Activated naive CD4-positive, alpha-beta T cell treated with anti-CD3 and anti-CD28 coated beads, Interleukin-2, amount 50 U/mL, for 72 hours (primary cell): Measurements from ENCODE around the gene SLC3A2. TPM values are rescaled to one million over a fixed set of nuclear protein-coding genes. Genes with fewer than 3 reads are reported as not detected.
"Not testable (repeated sequence)": the region's sequence is repeated elsewhere in the genome, so short reads cannot be mapped to it uniquely, and the experiment has no call there.

Experiments used
- ATAC-seq, 2 donors: fragments of 150-1000 bp; cut with Tn5 transposase; 2 replicates each; pipeline ENCODE4 v1.10.0; 2021; ENCODE audit warnings: mild to moderate bottlenecking in 2 of 2, moderate library complexity in 2 of 2
- DNase-seq, 2 donors: peaks; one replicate each; pipeline ENCODE4 v3.0.0; 2021 to 2022; ENCODE audit warnings: low spot score in 2 of 2
- H3K27ac Mint-ChIP-seq, 2 donors: one replicate each; pipeline ENCODE4 v1.8.0; 2022; ENCODE audit warnings: mild to moderate bottlenecking in 2 of 2, mixed read lengths in 2 of 2
- H3K36me3 Mint-ChIP-seq, 2 donors: one replicate each; pipeline ENCODE4 v1.8.0; 2022; ENCODE audit warnings: mixed read lengths in 2 of 2
- H3K9me3 Mint-ChIP-seq, 2 donors: one replicate each; pipeline ENCODE4 v1.8.0; 2022; ENCODE audit warnings: mixed read lengths in 2 of 2
- total RNA-seq, 2 donors: library from RNA; stranded (reverse); gene quantifications; one replicate each; pipeline ENCODE4 v1.2.3, GENCODE V29; 2022

The SLC3A2 gene
- total RNA-seq, 2 donors from 2014 or later, result 295 to 308 TPM

GRCh38 chr11:62861564-62862192 lies 19.0 kb upstream of the SLC3A2 start:
- DNase-seq, H3K9me3 Mint-ChIP-seq, ATAC-seq, H3K27ac Mint-ChIP-seq: not testable (repeated sequence)
- H3K36me3 Mint-ChIP-seq, result peaks cover 13 to 27% of the 10 kb centered on the region in 2 donors

GRCh38 chr11:62863687-62864335 lies 16.9 kb upstream of the SLC3A2 start:
- H3K27ac Mint-ChIP-seq, result no peak overlapping the region
- ATAC-seq, result no peak

GRCh38 chr11:62865635-62866034 lies 15.1 kb upstream of the SLC3A2 start:
- no peak for DNase-seq
- H3K36me3 Mint-ChIP-seq, result peaks cover 4 to 7% of the 10 kb centered on the region in 2 donors
- H3K27ac Mint-ChIP-seq, result peak overlapping the region in 1 of 2 donors; percentile 2
- no peak for ATAC-seq
- H3K9me3 Mint-ChIP-seq, result no peaks in the 10 kb centered on the region

More at GRCh38 chr11:62863687-62864335, 16.9 kb upstream of the SLC3A2 start:
- DNase-seq, result no peak
- no peaks in the 10 kb centered on the region for H3K9me3 Mint-ChIP-seq
- H3K36me3 Mint-ChIP-seq, result peaks cover 4 to 13% of the 10 kb centered on the region in 2 donors

GRCh38 chr11:62874851-62875250 lies 5.8 kb upstream of the SLC3A2 start:
- DNase-seq, result no peak
- ATAC-seq, result no peak
- H3K36me3 Mint-ChIP-seq, result peaks cover 6 to 18% of the 10 kb centered on the region in 2 donors
- H3K9me3 Mint-ChIP-seq, result no peaks in the 10 kb centered on the region
- no peak overlapping the region for H3K27ac Mint-ChIP-seq

GRCh38 chr11:62875698-62876478 lies 4.8 kb upstream of the SLC3A2 start:
- H3K27ac Mint-ChIP-seq, result no peak overlapping the region

GRCh38 chr11:62876712-62877111 lies 4.0 kb upstream of the SLC3A2 start:
- H3K9me3 Mint-ChIP-seq, result no peaks in the 10 kb centered on the region
- no peak overlapping the region for H3K27ac Mint-ChIP-seq
- ATAC-seq (no peak), DNase-seq (no peak)
- peaks cover 23 to 37% of the 10 kb centered on the region in 2 donors for H3K36me3 Mint-ChIP-seq

More at GRCh38 chr11:62875698-62876478, 4.8 kb upstream of the SLC3A2 start:
- H3K9me3 Mint-ChIP-seq, result no peaks in the 10 kb centered on the region
- DNase-seq, result no peak
- ATAC-seq, result no peak
- peaks cover 15 to 28% of the 10 kb centered on the region in 2 donors for H3K36me3 Mint-ChIP-seq

GRCh38 chr11:62879235-62879978 lies 1.3 kb upstream of the SLC3A2 start:
- Mint-ChIP-seq H3K36me3 (peaks cover 50 to 64% of the 10 kb centered on the region in 2 donors), H3K9me3 (no peaks in the 10 kb centered on the region), H3K27ac (peak overlapping the region; percentile 92 to 100)
- DNase-seq (no peak), ATAC-seq (no peak)

- DNase-seq (peak in 1 of 2 donors; percentile 52), ATAC-seq (peak; percentile 30 to 35)
- Mint-ChIP-seq H3K36me3 (peaks cover 56 to 71% of the 10 kb centered on the region in 2 donors), H3K9me3 (no peaks in the 10 kb centered on the region), H3K27ac (peak overlapping the region; percentile 92 to 100)
Measured at GRCh38 chr11:62880231-62880802, 379 bp upstream of the SLC3A2 start.

- peak; percentile 73 to 81 for ATAC-seq
- no peaks in the 10 kb centered on the region for H3K9me3 Mint-ChIP-seq
- peaks cover 65 to 75% of the 10 kb centered on the region in 2 donors for H3K36me3 Mint-ChIP-seq
- DNase-seq, result peak; percentile 87 to 93
- H3K27ac Mint-ChIP-seq, result peak overlapping the region; percentile 92 to 100
Measured at GRCh38 chr11:62881579-62882430, 1.1 kb downstream of the SLC3A2 start.

GRCh38 chr11:62882431-62882749 lies 1.7 kb downstream of the SLC3A2 start:
- Mint-ChIP-seq H3K27ac (peak overlapping the region; percentile 92 to 100), H3K9me3 (no peaks in the 10 kb centered on the region), H3K36me3 (peaks cover 68 to 75% of the 10 kb centered on the region in 2 donors)
- DNase-seq, result no peak
- ATAC-seq, result no peak

GRCh38 chr11:62882788-62883501 lies 2.2 kb downstream of the SLC3A2 start:
- peak overlapping the region; percentile 92 to 100 for H3K27ac Mint-ChIP-seq
- peaks cover 67 to 78% of the 10 kb centered on the region in 2 donors for H3K36me3 Mint-ChIP-seq
- no peaks in the 10 kb centered on the region for H3K9me3 Mint-ChIP-seq
- no peak for DNase-seq
- no peak for ATAC-seq

- no peak for ATAC-seq
- H3K9me3 Mint-ChIP-seq, result no peaks in the 10 kb centered on the region
- peaks cover 73 to 85% of the 10 kb centered on the region in 2 donors for H3K36me3 Mint-ChIP-seq
- H3K27ac Mint-ChIP-seq, result peak overlapping the region; percentile 92 to 95
- no peak for DNase-seq
Measured at GRCh38 chr11:62883673-62884072, 3.0 kb downstream of the SLC3A2 start.

- no peak for DNase-seq
- H3K27ac Mint-ChIP-seq, result peak overlapping the region; percentile 18 to 94
- peaks cover 70 to 83% of the 10 kb centered on the region in 2 donors for H3K36me3 Mint-ChIP-seq
- ATAC-seq, result no peak
- no peaks in the 10 kb centered on the region for H3K9me3 Mint-ChIP-seq
Measured at GRCh38 chr11:62885137-62885750, 4.5 kb downstream of the SLC3A2 start.

GRCh38 chr11:62888406-62888805 lies 7.7 kb downstream of the SLC3A2 start:
- no peak for DNase-seq
- Mint-ChIP-seq H3K9me3 (no peaks in the 10 kb centered on the region), H3K27ac (no peak overlapping the region), H3K36me3 (peaks cover 38 to 51% of the 10 kb centered on the region in 2 donors)
- ATAC-seq, result no peak

GRCh38 chr11:62889126-62889483 lies 8.4 kb downstream of the SLC3A2 start:
- peak in 1 of 2 donors; percentile 3 for ATAC-seq
- no peaks in the 10 kb centered on the region for H3K9me3 Mint-ChIP-seq
- no peak for DNase-seq
- H3K27ac Mint-ChIP-seq, result peak overlapping the region; percentile 29 to 91
- peaks cover 31 to 44% of the 10 kb centered on the region in 2 donors for H3K36me3 Mint-ChIP-seq
